Measurements from ENCODE around the gene ABHD8.

ABHD8 gene

DNA sequence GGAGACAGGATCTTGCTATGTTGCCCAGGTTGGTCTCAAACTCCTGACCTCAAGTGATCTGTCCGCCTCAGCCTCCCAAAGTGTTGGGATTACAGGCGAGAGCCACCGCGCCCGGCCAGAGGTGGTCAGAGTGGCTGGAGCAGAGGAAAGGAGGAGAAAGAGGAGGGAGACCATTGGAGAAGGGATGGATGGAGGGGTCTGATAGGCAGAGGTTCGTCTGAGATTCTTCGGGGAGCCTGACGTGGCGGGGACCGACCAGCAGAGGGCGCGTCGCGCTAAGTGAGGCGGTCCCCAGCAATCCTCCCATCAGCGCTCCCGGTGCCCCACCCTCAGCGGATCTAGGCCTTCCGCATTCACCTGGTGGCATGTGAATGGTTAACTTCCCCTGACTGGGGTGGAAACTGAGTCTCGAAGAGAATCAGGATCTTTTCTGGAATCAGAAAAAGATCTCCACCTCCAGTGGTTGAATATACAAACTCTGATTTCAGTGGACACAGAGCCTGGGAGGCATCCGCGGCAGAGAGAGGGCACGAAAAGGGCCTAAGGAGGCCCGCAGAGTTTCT lies 43.0 kb upstream of the ABHD8 start:
- peak; percentile 84 for TF ChIP-seq CTCF (IDR thresholded peaks at IDR 0.05; ENCODE audit: low read length, missing control alignments)
- DNase-seq (ENCODE audit: low read depth) = peak; percentile 63

DNA sequence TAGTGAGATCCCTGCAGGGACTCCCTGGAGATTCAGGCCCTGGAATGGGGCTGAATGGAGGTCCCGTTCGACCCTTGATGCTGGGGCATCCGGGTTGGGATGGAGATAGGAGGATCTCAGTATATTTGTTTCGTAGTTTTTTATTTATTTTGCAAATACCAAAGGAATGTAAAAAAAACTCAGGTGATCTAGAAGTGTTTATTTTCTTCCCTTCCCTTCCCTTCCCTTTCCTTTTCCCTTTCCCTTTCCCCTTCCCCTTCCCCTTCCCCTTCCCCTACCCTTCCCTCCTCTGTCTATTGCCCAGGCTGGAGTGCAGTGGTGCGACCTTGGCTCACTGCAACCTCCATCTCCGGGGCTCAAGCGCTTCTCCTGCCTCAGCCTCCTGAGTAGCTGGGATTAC lies 38.6 kb upstream of the ABHD8 start:
- H3K4me3 ChIP-seq (replicated peaks; ENCODE audit: low read depth, low read length) = no peak overlapping the region
- TF ChIP-seq CTCF (IDR thresholded peaks at IDR 0.05; ENCODE audit: low read length, missing control alignments) = no peak
- no peak for DNase-seq (ENCODE audit: low read depth)

More for the DNA sequence above, 43.0 kb upstream of the ABHD8 start:
- H3K4me3 ChIP-seq (replicated peaks; ENCODE audit: low read depth, low read length) = no peak overlapping the region

GRCh38 chr19:17341386-17341785 lies 38.2 kb upstream of the ABHD8 start:
- TF ChIP-seq CTCF (IDR thresholded peaks at IDR 0.05; ENCODE audit: low read length, missing control alignments) = no peak
- DNase-seq (ENCODE audit: low read depth) = no peak
- H3K4me3 ChIP-seq (replicated peaks; ENCODE audit: low read depth, low read length) = no peak overlapping the region

DNA sequence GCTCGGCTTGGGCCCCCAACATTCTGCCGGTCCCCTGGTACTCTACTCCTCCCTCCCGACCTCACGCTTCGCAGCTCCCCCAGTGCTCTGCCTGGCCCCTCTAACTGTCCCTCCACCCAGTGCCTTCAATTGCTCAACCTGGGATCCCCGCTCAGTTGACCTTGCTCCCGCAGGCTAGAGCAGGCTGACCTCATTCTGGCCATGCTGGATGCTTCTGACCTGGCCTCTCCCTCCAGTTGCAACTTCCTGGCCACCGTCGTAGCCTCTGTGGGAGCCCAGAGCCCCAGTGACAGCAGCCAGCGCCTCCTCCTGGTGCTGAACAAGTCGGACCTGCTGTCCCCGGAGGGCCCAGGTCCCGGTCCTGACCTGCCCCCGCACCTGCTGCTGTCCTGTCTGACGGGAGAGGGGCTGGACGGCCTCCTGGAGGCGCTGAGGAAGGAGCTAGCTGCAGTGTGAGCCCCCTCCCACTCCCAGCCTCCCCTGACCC lies 37.7 kb upstream of the ABHD8 start:
- no peak for TF ChIP-seq CTCF (IDR thresholded peaks at IDR 0.05; ENCODE audit: low read length, missing control alignments)
- H3K4me3 ChIP-seq (replicated peaks; ENCODE audit: low read depth, low read length) = no peak overlapping the region
- DNase-seq (ENCODE audit: low read depth) = no peak

- no peak overlapping the region for H3K4me3 ChIP-seq (replicated peaks; ENCODE audit: low read depth, low read length)
- no peak for TF ChIP-seq CTCF (IDR thresholded peaks at IDR 0.05; ENCODE audit: low read length, missing control alignments)
- DNase-seq (ENCODE audit: low read depth) = no peak
Observed at GRCh38 chr19:17340302-17340870, 37.2 kb upstream of the ABHD8 start.

DNA sequence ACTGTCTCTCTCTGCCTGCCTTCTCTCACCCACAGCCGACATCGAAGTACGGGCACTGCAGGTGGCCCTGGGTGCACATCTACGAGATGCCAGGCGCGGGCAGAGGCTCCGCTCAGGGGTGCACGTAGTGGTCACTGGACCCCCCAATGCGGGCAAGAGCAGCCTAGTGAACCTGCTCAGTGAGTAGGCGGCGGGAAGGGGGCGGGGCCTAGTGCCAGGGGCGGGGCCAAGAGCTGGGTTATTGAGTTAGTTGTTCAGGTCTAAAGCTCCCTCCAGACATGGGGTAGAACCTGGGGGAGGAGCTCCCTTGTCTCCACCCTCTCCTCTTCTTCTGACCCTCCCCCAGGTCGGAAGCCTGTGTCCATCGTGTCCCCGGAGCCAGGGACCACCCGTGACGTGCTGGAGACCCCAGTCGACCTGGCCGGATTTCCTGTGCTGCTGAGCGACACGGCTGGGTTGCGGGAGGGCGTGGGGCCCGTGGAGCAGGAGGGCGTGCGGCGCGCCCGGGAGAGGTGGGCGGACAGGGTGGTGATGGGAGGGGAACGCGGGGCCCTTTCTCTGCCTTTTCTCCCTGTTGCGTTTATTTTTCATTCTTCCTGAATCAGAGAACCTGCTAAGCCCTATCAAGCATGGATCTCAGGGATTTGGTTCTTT lies 36.0 kb upstream of the ABHD8 start:
- no peak for DNase-seq (ENCODE audit: low read depth)
- no peak overlapping the region for H3K4me3 ChIP-seq (replicated peaks; ENCODE audit: low read depth, low read length)
- TF ChIP-seq CTCF (IDR thresholded peaks at IDR 0.05; ENCODE audit: low read length, missing control alignments) = no peak
